H1 (cell line): ENCODE results near the gene EFHB. TPM values are rescaled to one million over a fixed set of nuclear protein-coding genes. Genes with fewer than 3 reads are reported as not detected.

ENCODE experiments used
- CTCF ChIA-PET: fragments of 300-600 bp; sonication (Branson Sonifier 250); formaldehyde crosslinking; loops from one replicate; lab custom pipeline; 2021; ENCODE audit not compliant: partially characterized antibody; lab: Charles Lee
- POLR2A ChIA-PET: fragments of 300-600 bp; sonication (Branson Sonifier 250); formaldehyde crosslinking; loops from one replicate; lab custom pipeline; 2021; ENCODE audit warnings: inconsistent platforms; ENCODE audit not compliant: partially characterized antibody; lab: Charles Lee
- DNase-seq, 2 experiments: peaks; one replicate each; pipeline versions ENCODE4 v3.0.0 to v3.0.0-alpha.2; 2010 to 2022; ENCODE audit warnings: low spot score in 2 of 2, low read depth in 1 of 2, mixed read lengths in 1 of 2
- FAIRE-seq: peaks from 2 replicates; lab custom pipeline; 2011; peaks lifted over from hg19 to GRCh38; lab: Jason Lieb, UNC
- H2AFZ ChIP-seq: 2 replicates; pipeline ENCODE4 v1.8.1; 2012; ENCODE audit warnings: low read length, inconsistent platforms
- H2AK5ac ChIP-seq: 2 replicates; pipeline ENCODE4 v1.6.1; 2013; ENCODE audit warnings: low read depth, low read length
- H2BK120ac ChIP-seq: replicated peaks from 2 replicates; pipeline ENCODE3; 2013; ENCODE audit warnings: low read depth, low read length, inconsistent platforms
- H2BK12ac ChIP-seq: 2 replicates; pipeline ENCODE4 v1.6.1; 2013; ENCODE audit warnings: low read depth, low read length
- H2BK15ac ChIP-seq: 2 replicates; pipeline ENCODE4 v1.6.1; 2013; ENCODE audit warnings: low read length
- H2BK20ac ChIP-seq: 2 replicates; pipeline ENCODE4 v1.6.1; 2013; ENCODE audit warnings: low read length
- H2BK5ac ChIP-seq: 2 replicates; pipeline ENCODE4 v1.6.1; 2013; ENCODE audit warnings: low read depth, low read length
- H3K14ac ChIP-seq: 2 replicates; pipeline ENCODE4 v1.6.1; 2013; ENCODE audit warnings: inconsistent platforms; ENCODE audit not compliant: insufficient read length
- H3K18ac ChIP-seq: 2 replicates; pipeline ENCODE4 v1.6.1; 2013; ENCODE audit warnings: low read length; ENCODE audit errors: extremely low read depth
- H3K23ac ChIP-seq: 2 replicates; pipeline ENCODE4 v1.6.1; 2013; ENCODE audit warnings: inconsistent platforms; ENCODE audit not compliant: insufficient read length
- H3K23me2 ChIP-seq: 2 replicates; pipeline ENCODE4 v1.6.1; 2013; ENCODE audit warnings: low read depth, low read length
- H3K27ac ChIP-seq: 2 replicates; pipeline ENCODE4 v1.6.1; 2011; ENCODE audit warnings: low read depth, low read length, inconsistent platforms
- H3K27me3 ChIP-seq, 4 experiments: replicated peaks in 1 of 4; 1 replicate in 1 of 4; 2 replicates in 3 of 4; pipeline versions ENCODE4 v1.6.1 to v1.8.1; 2011 to 2013; ENCODE audit warnings: low read length in 3 of 4, mild to moderate bottlenecking in 3 of 4, inconsistent platforms in 2 of 4, mixed read lengths in 2 of 4, moderate library complexity in 1 of 4; ENCODE audit not compliant: control insufficient read depth in 3 of 4, insufficient read depth in 3 of 4; ENCODE audit errors: extremely low read depth in 1 of 4
- H3K36me3 ChIP-seq, 4 experiments: 2 replicates each; pipeline versions ENCODE4 v1.6.1 to v1.8.1; 2011 to 2013; ENCODE audit warnings: mild to moderate bottlenecking in 4 of 4, low read length in 3 of 4, moderate library complexity in 2 of 4, control low read depth in 1 of 4, inconsistent platforms in 1 of 4; ENCODE audit not compliant: insufficient read depth in 4 of 4, control insufficient read depth in 2 of 4
- H3K4ac ChIP-seq: replicated peaks from 2 replicates; pipeline ENCODE3; 2013; ENCODE audit warnings: low read length, low read depth, mixed read lengths, inconsistent platforms; ENCODE audit not compliant: insufficient read length
- H3K4me1 ChIP-seq, 4 experiments: replicated peaks in 1 of 4; 1 replicate in 1 of 4; 2 replicates in 3 of 4; pipeline versions ENCODE4 v1.6.1 to v1.8.1; 2011 to 2013; ENCODE audit warnings: low read length in 3 of 4, inconsistent platforms in 2 of 4, mixed read lengths in 1 of 4; ENCODE audit not compliant: insufficient read depth in 4 of 4, control insufficient read depth in 3 of 4
- H3K4me2 ChIP-seq, 2 experiments: 2 replicates each; pipeline versions ENCODE4 v1.6.1 to v1.8.1; 2011 to 2013; ENCODE audit warnings: low read depth in 2 of 2, low read length in 2 of 2, control low read depth in 1 of 2, inconsistent platforms in 1 of 2, mild to moderate bottlenecking in 1 of 2; ENCODE audit not compliant: insufficient read depth in 1 of 2
- H3K4me3 ChIP-seq, 4 experiments: fragments of 200-600, 300-600 bp in 1 of 4; sonication (generic), shearing (Covaris generic), sonication (Bioruptor Twin) in 1 of 4; 2 replicates each; pipeline versions ENCODE4 v1.5.1 to v1.8.1; 2011 to 2016; ENCODE audit warnings: low read length in 4 of 4, low read depth in 3 of 4, control low read depth in 2 of 4, inconsistent platforms in 2 of 4, mild to moderate bottlenecking in 2 of 4, mixed read lengths in 1 of 4, moderate library complexity in 1 of 4; ENCODE audit not compliant: insufficient read depth in 2 of 4; ENCODE audit errors: extremely low read depth in 1 of 4
- H3K56ac ChIP-seq: replicated peaks from 2 replicates; pipeline ENCODE3; 2013; ENCODE audit warnings: low read depth, mild to moderate bottlenecking, mixed read lengths, low read length, inconsistent platforms; ENCODE audit not compliant: insufficient read length
- H3K79me1 ChIP-seq: 2 replicates; pipeline ENCODE4 v1.6.1; 2013; ENCODE audit warnings: low read depth, low read length, control low read depth
- H3K79me2 ChIP-seq, 2 experiments: 2 replicates each; pipeline versions ENCODE4 v1.6.1 to v1.8.1; 2012 to 2013; ENCODE audit warnings: low read length in 2 of 2, mild to moderate bottlenecking in 2 of 2, inconsistent platforms in 1 of 2; ENCODE audit not compliant: insufficient read depth in 2 of 2, control insufficient read depth in 1 of 2
- H3K9ac ChIP-seq, 4 experiments: replicated peaks in 1 of 4; 1 replicate in 1 of 4; 2 replicates in 3 of 4; pipeline versions ENCODE4 v1.6.1 to v1.8.1; 2011 to 2013; ENCODE audit warnings: low read depth in 3 of 4, low read length in 3 of 4, control low read depth in 2 of 4, mild to moderate bottlenecking in 2 of 4, moderate library complexity in 2 of 4, inconsistent platforms in 1 of 4; ENCODE audit errors: extremely low read depth in 1 of 4
- H3K9me3 ChIP-seq, 2 experiments: 2 replicates each; pipeline versions ENCODE4 v1.6.1 to v1.8.1; 2012 to 2013; ENCODE audit warnings: mild to moderate bottlenecking in 2 of 2, moderate library complexity in 2 of 2, control low read depth in 1 of 2, inconsistent platforms in 1 of 2, low read depth in 1 of 2, low read length in 1 of 2, mixed read lengths in 1 of 2; ENCODE audit not compliant: insufficient read depth in 2 of 2
- H4K20me1 ChIP-seq, 2 experiments: replicated peaks in 1 of 2; 2 replicates each; pipeline versions ENCODE3 to v1.8.1; 2011 to 2013; ENCODE audit warnings: inconsistent platforms in 2 of 2, low read length in 2 of 2, mild to moderate bottlenecking in 1 of 2; ENCODE audit not compliant: insufficient read depth in 2 of 2, control insufficient read depth in 1 of 2
- H4K5ac ChIP-seq: 2 replicates; pipeline ENCODE4 v1.6.1; 2013; ENCODE audit warnings: low read length, low read depth, mixed read lengths, inconsistent platforms; ENCODE audit not compliant: insufficient read length
- H4K8ac ChIP-seq: 2 replicates; pipeline ENCODE4 v1.8.0; 2013; ENCODE audit warnings: mild to moderate bottlenecking, moderate library complexity, low read length, inconsistent platforms; ENCODE audit not compliant: insufficient read depth; ENCODE audit errors: extremely low read depth
- H4K91ac ChIP-seq: replicated peaks from 2 replicates; pipeline ENCODE3; 2013; ENCODE audit warnings: low read length, mixed read lengths, inconsistent platforms; ENCODE audit not compliant: insufficient read length
- GTF2F1 ChIP-seq: IDR thresholded peaks from 2 replicates; pipeline ENCODE4 v1.6.1; 2012; ENCODE audit warnings: low read depth, low read length, improper control_type of control experiment, borderline replicate concordance
- HDAC6 ChIP-seq: IDR thresholded peaks from one replicate; pipeline ENCODE4 v1.7.1; 2012; ENCODE audit warnings: low read depth, mild to moderate bottlenecking, inconsistent platforms, low read length, moderate library complexity
- MAFK ChIP-seq: IDR thresholded peaks from 2 replicates; pipeline ENCODE4 v1.6.1; 2012; ENCODE audit warnings: low read depth, mild to moderate bottlenecking, improper control_type of control experiment, low read length
- POLR2A ChIP-seq, 2 experiments: IDR thresholded peaks; 1 replicate in 1 of 2; 2 replicates in 1 of 2; pipeline ENCODE4 v1.6.1; 2011; ENCODE audit warnings: low read depth in 2 of 2, low read length in 2 of 2, mild to moderate bottlenecking in 2 of 2; ENCODE audit errors: control extremely low read depth in 1 of 2
- TAF7 ChIP-seq: optimal IDR thresholded peaks from 2 replicates; pipeline ENCODE3; 2011; ENCODE audit warnings: low read depth, mild to moderate bottlenecking, inconsistent platforms, low read length, moderate library complexity, borderline replicate concordance
- TEAD4 ChIP-seq: IDR thresholded peaks from 2 replicates; pipeline ENCODE4 v1.6.1; 2012; ENCODE audit warnings: low read depth, low read length, inconsistent platforms, mixed read lengths
- WGBS, 2 experiments: shearing (Covaris generic) in 1 of 2; methylation state at CpG; one replicate each; pipeline versions ENCODE4 v1.1.6 to v1.1.7; 2013 to 2015; ENCODE audit warnings: low lambda C conversion rate in 2 of 2, mixed read lengths in 2 of 2, inconsistent platforms in 1 of 2, low coverage in 1 of 2, missing lambda C conversion rate in 1 of 2; ENCODE audit not compliant: insufficient replicate concordance in 2 of 2, insufficient coverage in 1 of 2, insufficient read length in 1 of 2; ENCODE audit errors: extremely low coverage in 1 of 2, missing lambda C conversion rate in 1 of 2; 5-methylcytosine and 5-hydroxymethylcytosine counted together
- polyA plus RNA-seq, 7 experiments: library from polyadenylated mRNA; depleted of rRNA in 3 of 7; stranded (reverse) in 5 of 7; unstranded in 2 of 7; fragments of >200 nt in 5 of 7; fragments of 200-250 nt in 2 of 7; gene quantifications; 1 replicate in 5 of 7; 2 replicates in 1 of 7; 4 replicates in 1 of 7; pipeline versions ENCODE4 v1.2.1 to v1.2.3, GENCODE V29; 2011 to 2013; ENCODE audit warnings: missing spikeins in 2 of 7, mixed read lengths in 2 of 7
- total RNA-seq: library from RNA; stranded (reverse); fragmentation: NEBNext Ultra II Directional; extraction: Animal tissue kit (Norgen Biotek cat#: 25700); gene quantifications from 2 replicates; pipeline ENCODE4 v1.2.1, GENCODE V29; 2021

The EFHB gene
- total and polyA plus RNA-seq, 2 of the 8 experiments (the other 6 are each of a cell fraction or from before 2014, with no cell fraction given): 0.12 to 1.3 TPM

DNA sequence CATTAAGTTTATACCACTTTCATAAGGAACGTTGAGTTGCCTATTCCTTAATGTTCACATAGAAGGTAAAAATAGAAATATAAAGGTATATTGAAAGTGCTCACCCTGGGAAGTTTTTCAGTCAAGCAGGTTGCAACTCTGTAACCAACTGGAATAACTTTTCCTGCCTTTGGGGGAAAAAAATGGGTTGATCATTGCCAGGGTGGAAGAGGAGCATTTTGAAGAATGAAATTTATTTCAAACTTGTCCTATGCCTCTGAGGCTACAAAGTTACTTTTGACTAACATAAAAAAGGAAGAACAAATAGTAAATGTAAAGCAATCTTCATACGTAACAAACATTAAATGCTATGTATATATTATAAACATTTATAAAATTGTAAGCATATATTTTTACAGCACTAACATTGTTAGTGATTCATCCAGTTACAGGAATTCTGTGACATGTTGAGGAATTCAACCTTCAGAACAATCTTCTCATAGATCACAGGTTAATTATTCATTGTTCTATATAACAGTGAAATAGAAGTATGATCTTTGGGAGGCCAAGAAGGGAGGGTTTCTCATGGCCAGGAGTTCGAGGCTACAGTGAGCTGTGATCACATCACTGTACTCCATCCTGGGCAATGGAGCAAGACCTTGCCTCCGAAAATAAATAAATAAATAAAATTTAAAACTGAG lies 13.5 kb downstream of the EFHB start:
- Histone ChIP-seq H3K4me3 (no peak overlapping the region), H2BK20ac (no peak overlapping the region)

More for the DNA sequence above, 13.5 kb downstream of the EFHB start:
- Histone ChIP-seq H3K4me2 (no peak overlapping the region), H3K27ac (no peak overlapping the region), H3K23ac (no peak overlapping the region), H3K9ac (no peak overlapping the region), H3K27me3 (peaks cover 0 to 1% (median 0%) of the 10 kb centered on the region in 4 experiments; a peak in 1 of 7 replicates), H3K79me2 (no peaks in the 10 kb centered on the region), H4K91ac (no peak overlapping the region), H3K79me1 (no peaks in the 10 kb centered on the region), H3K18ac (no peak overlapping the region), H2BK15ac (no peak overlapping the region), H3K14ac (no peak overlapping the region), H2BK120ac (no peak overlapping the region), H2AFZ (no peak overlapping the region), H3K9me3 (no peaks in the 10 kb centered on the region), H4K20me1 (no peaks in the 10 kb centered on the region), H4K5ac (no peak overlapping the region), H2BK5ac (no peak overlapping the region), H3K56ac (no peak overlapping the region), H3K23me2 (no peaks in the 10 kb centered on the region), H2AK5ac (no peak overlapping the region), H4K8ac (no peak overlapping the region), H2BK12ac (no peak overlapping the region), H3K4ac (no peak overlapping the region), H3K36me3 (no peaks in the 10 kb centered on the region), H3K4me1 (no peaks in the 10 kb centered on the region)
- DNase-seq (no peak), FAIRE-seq (no peak)
- ChIA-PET CTCF (no interaction called here), POLR2A (no interaction called here)
- TF ChIP-seq HDAC6 (no peak), TEAD4 (no peak), GTF2F1 (no peak), MAFK (no peak), POLR2A (IDR thresholded peaks at IDR 0.05; ENCODE audit: control extremely low read depth in 1 of 2, low read depth in 2 of 2, low read length in 2 of 2) (no peak), TAF7 (no peak)
- WGBS, 2 experiments: 75% methylated on average over 4 of the region's 4 CpGs; no CpG with 5 or more reads in 1 of the 2 experiments
